ENCODE measurements around the gene LRRC63. TPM values are rescaled to one million over a fixed set of nuclear protein-coding genes. Genes with fewer than 3 reads are reported as not detected.

Gene LRRC63
- total and polyA plus RNA-seq, 9 of the 15 experiments (the other 6 are each of a cell fraction or from before 2014, with no cell fraction given), result 0.07 to 0.41 (median 0.24) TPM; not detected in 1

GRCh38 chr13:46192412-46192811 lies 19.3 kb upstream of the LRRC63 start:
- FAIRE-seq, result no peak
- intact Hi-C loops (cut with micrococcal nuclease), result no loop called here
- POLR2A ChIA-PET, result no interaction called here
- no peak for ATAC-seq
- Histone ChIP-seq H3K9me3 (replicated peaks; ENCODE audit: control insufficient read depth, insufficient read depth, low read depth, low read length) (no peaks in the 10 kb centered on the region; the same call in 1 of the 2 replicates), H4K20me1 (replicated peaks; ENCODE audit: control insufficient read depth, insufficient read depth, low read length) (no peaks in the 10 kb centered on the region), H3K4me2 (ENCODE audit: insufficient read depth, low read length) (no peak overlapping the region), H3K36me3 (ENCODE audit: control insufficient read depth, insufficient read depth, low read length) (no peaks in the 10 kb centered on the region), H3K4me3 (no peak overlapping the region), H2AFZ (ENCODE audit: low read depth, low read length) (no peak overlapping the region), H3K79me2 (ENCODE audit: control insufficient read depth, insufficient read depth, low read length) (no peaks in the 10 kb centered on the region), H3K4me1 (replicated peaks in 1 of 2; ENCODE audit: control insufficient read depth in 2 of 2, insufficient read depth in 2 of 2, low read length in 2 of 2) (no peaks in the 10 kb centered on the region), H3K9ac (ENCODE audit: insufficient read depth in 1 of 2, low read depth in 2 of 2, low read length in 2 of 2) (no peak overlapping the region), H3K9me1 (ENCODE audit: control insufficient read depth, insufficient read depth, low read length) (no peaks in the 10 kb centered on the region), H3K27ac (ENCODE audit: extremely low read depth, low read depth, low read length) (no peak overlapping the region), H3K27me3 (ENCODE audit: control insufficient read depth in 2 of 2, insufficient read depth in 2 of 2, low read length in 2 of 2) (no peaks in the 10 kb centered on the region)
- WGBS (ENCODE audit: insufficient coverage, low coverage, missing lambda C conversion rate), result 0% methylated on average over 1 of the region's 1 CpG
- CTCF ChIA-PET (ENCODE audit: low intra/inter-chr PET ratio), result no interaction called here
- BruUV-seq (replicated peaks), result no TSS peak
- DNase-seq (ENCODE audit: extremely low read depth in 1 of 4, low spot score in 3 of 4), result no peak
- in situ Hi-C loops (cut with MboI), result no loop called here
- TF ChIP-seq LCOR (CRISPR knock-in tag; IDR thresholded peaks at IDR 0.05) (no peak), GMEB1 (CRISPR knock-in tag; IDR thresholded peaks at IDR 0.05) (no peak), SETDB1 (IDR thresholded peaks at IDR 0.05; ENCODE audit: low read length) (no peak), RNF2 (IDR thresholded peaks at IDR 0.05) (no peak), MIER1 (IDR thresholded peaks at IDR 0.05; ENCODE audit: low read depth) (no peak), HNRNPH1 (optimal IDR thresholded peaks at IDR 0.05; ENCODE audit: low read depth, low read length) (no peak), CREB1 (IDR thresholded peaks at IDR 0.05) (no peak), CREB1 (CRISPR knock-in tag; IDR thresholded peaks at IDR 0.05) (no peak), SLC30A9 (CRISPR knock-in tag; IDR thresholded peaks at IDR 0.05) (no peak), CBX5 (IDR thresholded peaks at IDR 0.05; ENCODE audit: borderline replicate concordance, low read depth) (no peak), MITF (IDR thresholded peaks at IDR 0.05) (no peak), EP400 (IDR thresholded peaks at IDR 0.05) (no peak), CHD2 (IDR thresholded peaks at IDR 0.05; ENCODE audit: low read depth, low read length) (no peak), ARHGAP35 (IDR thresholded peaks at IDR 0.05; ENCODE audit: partially characterized antibody) (no peak), RERE (CRISPR knock-in tag; IDR thresholded peaks at IDR 0.05; ENCODE audit: borderline replicate concordance) (no peak), PRPF4 (IDR thresholded peaks at IDR 0.05; ENCODE audit: insufficient read depth, low read depth, low read length, poor library complexity, severe bottlenecking) (no peak)

All from K562 (cell line).